SK-N-SH (cell line): ENCODE measurements around the gene CDK15. TPM values are rescaled to one million over a fixed set of nuclear protein-coding genes. Genes with fewer than 3 reads are reported as not detected.

Source experiments
- CTCF ChIA-PET: fragments of 300-600, 350-600 bp; formaldehyde crosslinking; extraction: SDS; loops from one replicate; lab custom pipeline; 2021; lab: Yijun Ruan, JAX
- POLR2A ChIA-PET: fragments of 350-600 bp; sonication (Branson Sonifier 250); formaldehyde crosslinking; extraction: SDS; loops from one replicate; lab custom pipeline; 2020; ENCODE audit warnings: antibody characterized with exemption, inconsistent platforms; lab: Yijun Ruan, JAX
- DNase-seq: peaks from one replicate; pipeline ENCODE4 v3.0.0; 2012
- H2AFZ ChIP-seq: fragments of 200-600 bp; sonication (generic); 2 replicates; pipeline ENCODE4 v1.8.1; 2016; ENCODE audit warnings: antibody characterized with exemption, mild to moderate bottlenecking, low read depth
- H3F3A ChIP-seq: fragments of 200-600 bp; sonication (generic); replicated peaks from 2 replicates; pipeline ENCODE3; 2016; ENCODE audit warnings: antibody characterized with exemption, mild to moderate bottlenecking; ENCODE audit not compliant: insufficient read depth
- H3K27ac ChIP-seq, 2 experiments: fragments of 200-500 bp in 1 of 2; fragments of 200-600 bp in 1 of 2; sonication (Bioruptor generic) in 1 of 2; sonication (generic), shearing (Covaris generic) in 1 of 2; 2 replicates each; pipeline versions ENCODE4 v1.5.1 to v1.6.1; 2014 to 2016; ENCODE audit warnings: low read depth in 2 of 2, inconsistent platforms in 1 of 2, low read length in 1 of 2, mild to moderate bottlenecking in 1 of 2, mixed read lengths in 1 of 2
- H3K27me3 ChIP-seq: fragments of 200-600 bp; sonication (generic), shearing (Covaris generic); 2 replicates; pipeline ENCODE4 v1.6.1; 2016; ENCODE audit warnings: mixed run types; ENCODE audit not compliant: insufficient read depth
- H3K36me3 ChIP-seq, 2 experiments: fragments of 200-500 bp in 1 of 2; fragments of 200-600 bp in 1 of 2; sonication (Bioruptor generic) in 1 of 2; sonication (generic) in 1 of 2; replicated peaks in 1 of 2; 2 replicates each; pipeline versions ENCODE3 to v1.5.1; 2014 to 2016; ENCODE audit warnings: low read length in 1 of 2, mild to moderate bottlenecking in 1 of 2; ENCODE audit not compliant: insufficient read depth in 2 of 2, control insufficient read depth in 1 of 2
- H3K4me1 ChIP-seq, 2 experiments: fragments of 200-500 bp in 1 of 2; fragments of 200-600 bp in 1 of 2; sonication (Bioruptor generic) in 1 of 2; sonication (generic), shearing (Covaris generic) in 1 of 2; 2 replicates each; pipeline versions ENCODE4 v1.5.1 to v1.6.1; 2014 to 2016; ENCODE audit warnings: low read depth in 1 of 2, low read length in 1 of 2, mixed run types in 1 of 2; ENCODE audit not compliant: insufficient read depth in 2 of 2, control insufficient read depth in 1 of 2
- H3K4me2 ChIP-seq: fragments of 200-600 bp; sonication (generic), shearing (Covaris generic); 2 replicates; pipeline ENCODE4 v1.6.1; 2017; ENCODE audit warnings: mixed run types
- H3K4me3 ChIP-seq, 2 experiments: fragments of 200-500 bp in 1 of 2; fragments of 200-600 bp in 1 of 2; sonication (Bioruptor generic) in 1 of 2; sonication (generic), shearing (Covaris generic) in 1 of 2; 2 replicates each; pipeline versions ENCODE4 v1.5.1 to v1.8.1; 2014 to 2016; ENCODE audit warnings: low read depth in 2 of 2, inconsistent platforms in 1 of 2, low read length in 1 of 2, mild to moderate bottlenecking in 1 of 2, mixed read lengths in 1 of 2, moderate library complexity in 1 of 2
- H3K79me2 ChIP-seq: fragments of 200-600 bp; sonication (generic); 2 replicates; pipeline ENCODE4 v1.8.1; 2017; ENCODE audit warnings: mild to moderate bottlenecking; ENCODE audit not compliant: insufficient read depth
- H3K9ac ChIP-seq: fragments of 200-600 bp; sonication (generic); 2 replicates; pipeline ENCODE4 v1.6.1; 2017; ENCODE audit warnings: mixed run types
- H3K9me2 ChIP-seq: fragments of 200-600 bp; sonication (generic); 2 replicates; pipeline ENCODE4 v1.6.1; 2017; ENCODE audit warnings: mixed run types
- H3K9me3 ChIP-seq: fragments of 200-600 bp; sonication (generic); 2 replicates; pipeline ENCODE4 v1.6.1; 2017; ENCODE audit warnings: mixed run types, mild to moderate bottlenecking, moderate library complexity
- H4K20me1 ChIP-seq: fragments of 200-600 bp; sonication (generic); 2 replicates; pipeline ENCODE4 v1.6.1; 2017; ENCODE audit warnings: mild to moderate bottlenecking, mixed run types; ENCODE audit not compliant: insufficient read depth
- CTCF ChIP-seq: fragments of 200-600 bp; sonication (generic); IDR thresholded peaks from 2 replicates; pipeline ENCODE4 v1.6.1; 2017; ENCODE audit warnings: antibody characterized with exemption, mild to moderate bottlenecking, moderate library complexity
- FOSL2 ChIP-seq: IDR thresholded peaks from 2 replicates; pipeline ENCODE4 v1.4.0; 2012; ENCODE audit warnings: low read depth, mild to moderate bottlenecking, moderate library complexity, borderline replicate concordance
- GABPA ChIP-seq: IDR thresholded peaks from 2 replicates; pipeline ENCODE4 v1.4.0; 2012; ENCODE audit warnings: low read depth, mild to moderate bottlenecking
- GATA2 ChIP-seq: sonication (generic); formaldehyde crosslinking; IDR thresholded peaks from 2 replicates; pipeline ENCODE4 v1.5.0; 2020; ENCODE audit warnings: mild to moderate bottlenecking, missing genetic modification reagents
- JUND ChIP-seq: IDR thresholded peaks from 2 replicates; pipeline ENCODE4 v1.4.0; 2012
- NFIC ChIP-seq: IDR thresholded peaks from 2 replicates; pipeline ENCODE4 v1.4.0; 2012; ENCODE audit warnings: borderline replicate concordance
- NRF1 ChIP-seq: IDR thresholded peaks from 2 replicates; pipeline ENCODE4 v1.6.1; 2012; ENCODE audit warnings: low read depth, mild to moderate bottlenecking, low read length
- RCOR1 ChIP-seq: fragments of 150-350 bp; IDR thresholded peaks from 2 replicates; pipeline ENCODE4 v1.6.1; 2017; ENCODE audit warnings: antibody characterized with exemption, low read length
- REST ChIP-seq: IDR thresholded peaks from 2 replicates; pipeline ENCODE4 v1.6.1; 2012; ENCODE audit warnings: mild to moderate bottlenecking, low read depth, low read length, moderate library complexity
- SIN3A ChIP-seq: IDR thresholded peaks from 2 replicates; pipeline ENCODE4 v1.6.1; 2012; ENCODE audit warnings: low read depth, mild to moderate bottlenecking, low read length, moderate library complexity, borderline replicate concordance
- SMC3 ChIP-seq: IDR thresholded peaks from 2 replicates; pipeline ENCODE4 v1.6.1; 2012; ENCODE audit warnings: low read depth, low read length, improper control_type of control experiment
- TCF12 ChIP-seq: IDR thresholded peaks from 2 replicates; pipeline ENCODE4 v1.4.0; 2012
- TEAD4 ChIP-seq: IDR thresholded peaks from 2 replicates; pipeline ENCODE4 v1.4.0; 2012; ENCODE audit warnings: mild to moderate bottlenecking, borderline replicate concordance; ENCODE audit not compliant: insufficient read depth
- USF1 ChIP-seq: IDR thresholded peaks from 2 replicates; pipeline ENCODE4 v1.4.0; 2012; ENCODE audit warnings: low read depth, borderline replicate concordance
- YY1 ChIP-seq: IDR thresholded peaks from 2 replicates; pipeline ENCODE4 v1.4.0; 2012; ENCODE audit warnings: low read depth, mild to moderate bottlenecking
- WGBS: methylation state at CpG from one replicate; pipeline ENCODE4 v1.1.6; 2017; ENCODE audit warnings: low lambda C conversion rate; 5-methylcytosine and 5-hydroxymethylcytosine counted together
- polyA plus RNA-seq, 3 experiments: library from polyadenylated mRNA; depleted of rRNA; stranded (reverse); fragments of >200 nt; gene quantifications; 2 replicates each; pipeline ENCODE4 v1.2.3, GENCODE V29; 2012

CDK15 gene
- polyA plus RNA-seq, 1 of the 3 experiments (the other 2 are of a cell fraction) = 1.8 TPM

GRCh38 chr2:201909961-201910361 is 103.6 kb downstream of the CDK15 start:
- Histone ChIP-seq H3K9me3 (no peaks in the 10 kb centered on the region), H3K27ac (peak overlapping the region in 1 of 2 experiments; percentile 73; a peak in 2 of 4 replicates), H3K9ac (peak overlapping the region; percentile 42), H3K4me3 (0 out of 4 replicates have a peak overlapping the region, but pooled peaks of 1 of the 2 experiments have one; percentile 16), H3K79me2 (no peaks in the 10 kb centered on the region), H3K36me3 (no peaks in the 10 kb centered on the region), H3K4me1 (peaks cover 6 to 18% of the 10 kb centered on the region in 2 experiments; a peak in 3 of 4 replicates), H3K4me2 (peak overlapping the region; percentile 64), H3K9me2 (no peaks in the 10 kb centered on the region), H2AFZ (peak overlapping the region; percentile 80; the same call in 1 of the 2 replicates), H4K20me1 (no peaks in the 10 kb centered on the region), H3K27me3 (no peaks in the 10 kb centered on the region), H3F3A (peaks cover 16% of the 10 kb centered on the region)
- no peak for DNase-seq
- 61% methylated on average over 4 of the region's 4 CpGs for WGBS
- CTCF ChIA-PET = interaction anchor here (1.4 to 2.5 kb wide), 2 partner anchors 17 to 104 kb away, joined by 3 to 12 read pairs; no protein-coding TSS in a partner anchor
- 0 out of 2 replicates have a peak, but pooled peaks have one; percentile 20 for TF ChIP-seq JUND
- no peak for TF ChIP-seq TEAD4
- peak; percentile 69 for TF ChIP-seq REST
- no peak for TF ChIP-seq CTCF
- peak; percentile 39 for TF ChIP-seq TCF12
- TF ChIP-seq FOSL2 = peak; percentile 26; the same call in 1 of the 2 replicates
- POLR2A ChIA-PET = no interaction called here

- H3K9ac ChIP-seq = no peak overlapping the region
- peaks cover 16% of the 10 kb centered on the region for H3F3A ChIP-seq
- no peak overlapping the region for H3K27ac ChIP-seq
- H2AFZ ChIP-seq = no peak overlapping the region
- no peaks in the 10 kb centered on the region for H3K36me3 ChIP-seq
- no peak overlapping the region for H3K4me2 ChIP-seq
- H3K79me2 ChIP-seq = no peaks in the 10 kb centered on the region
- H3K4me1 ChIP-seq = peaks cover 6 to 15% of the 10 kb centered on the region in 2 experiments; a peak in 3 of 4 replicates
- no peak for DNase-seq
- no peaks in the 10 kb centered on the region for H3K9me2 ChIP-seq
- no peak overlapping the region for H3K4me3 ChIP-seq
- no peaks in the 10 kb centered on the region for H3K27me3 ChIP-seq
- no peaks in the 10 kb centered on the region for H3K9me3 ChIP-seq
- TF ChIP-seq RCOR1 (no peak), SMC3 (no peak), SIN3A (no peak), NRF1 (no peak), GATA2 (CRISPR knock-in tag) (no peak), USF1 (no peak), GABPA (no peak), YY1 (no peak), NFIC (no peak), TCF12 (no peak)
- TF ChIP-seq, all 33 proteins: peak for 0
- no peaks in the 10 kb centered on the region for H4K20me1 ChIP-seq
- POLR2A ChIA-PET = no interaction called here
- CTCF ChIA-PET = no interaction called here
- WGBS = 94% methylated on average over 4 of the region's 4 CpGs
Observed at GRCh38 chr2:201911372-201911771, 105.0 kb downstream of the CDK15 start.
